ENCODE measurements around the gene ZYG11A.

Gene ZYG11A

DNA sequence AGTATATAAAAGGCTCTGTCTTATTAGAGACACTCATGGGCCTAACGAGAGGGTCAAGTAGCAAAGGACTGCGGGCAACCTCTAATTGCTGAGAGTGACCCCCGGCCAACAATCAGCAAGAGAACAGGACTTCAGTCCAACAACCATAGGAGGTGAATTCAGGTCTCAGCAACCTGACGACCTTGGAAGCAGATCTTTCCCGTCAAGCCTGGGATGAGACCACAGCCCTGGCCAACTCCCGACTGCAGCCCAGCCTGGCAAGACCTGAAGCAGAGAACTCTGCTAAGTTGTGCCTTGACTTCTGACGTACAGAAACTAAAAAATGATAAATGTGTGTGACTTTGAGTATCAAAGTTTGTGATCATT lies 73.3 kb downstream of the ZYG11A start:
- DNase-seq (ENCODE audit: low spot score): no peak
- POLR2A ChIA-PET (ENCODE audit: low non-redundant PET): no interaction called here
- CTCF ChIA-PET: interaction anchor here (0.6 kb wide), 1 partner anchor 120 kb away, joined by 3 read pairs; no protein-coding TSS in a partner anchor
- no peak overlapping the region for H3K27ac ChIP-seq
- TF ChIP-seq, protein P1, sequence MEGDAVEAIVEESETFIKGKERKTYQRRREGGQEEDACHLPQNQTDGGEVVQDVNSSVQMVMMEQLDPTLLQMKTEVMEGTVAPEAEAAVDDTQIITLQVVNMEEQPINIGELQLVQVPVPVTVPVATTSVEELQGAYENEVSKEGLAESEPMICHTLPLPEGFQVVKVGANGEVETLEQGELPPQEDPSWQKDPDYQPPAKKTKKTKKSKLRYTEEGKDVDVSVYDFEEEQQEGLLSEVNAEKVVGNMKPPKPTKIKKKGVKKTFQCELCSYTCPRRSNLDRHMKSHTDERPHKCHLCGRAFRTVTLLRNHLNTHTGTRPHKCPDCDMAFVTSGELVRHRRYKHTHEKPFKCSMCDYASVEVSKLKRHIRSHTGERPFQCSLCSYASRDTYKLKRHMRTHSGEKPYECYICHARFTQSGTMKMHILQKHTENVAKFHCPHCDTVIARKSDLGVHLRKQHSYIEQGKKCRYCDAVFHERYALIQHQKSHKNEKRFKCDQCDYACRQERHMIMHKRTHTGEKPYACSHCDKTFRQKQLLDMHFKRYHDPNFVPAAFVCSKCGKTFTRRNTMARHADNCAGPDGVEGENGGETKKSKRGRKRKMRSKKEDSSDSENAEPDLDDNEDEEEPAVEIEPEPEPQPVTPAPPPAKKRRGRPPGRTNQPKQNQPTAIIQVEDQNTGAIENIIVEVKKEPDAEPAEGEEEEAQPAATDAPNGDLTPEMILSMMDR (conservative IDR thresholded peaks at IDR 0.05; ENCODE audit: low read depth): no peak

DNA sequence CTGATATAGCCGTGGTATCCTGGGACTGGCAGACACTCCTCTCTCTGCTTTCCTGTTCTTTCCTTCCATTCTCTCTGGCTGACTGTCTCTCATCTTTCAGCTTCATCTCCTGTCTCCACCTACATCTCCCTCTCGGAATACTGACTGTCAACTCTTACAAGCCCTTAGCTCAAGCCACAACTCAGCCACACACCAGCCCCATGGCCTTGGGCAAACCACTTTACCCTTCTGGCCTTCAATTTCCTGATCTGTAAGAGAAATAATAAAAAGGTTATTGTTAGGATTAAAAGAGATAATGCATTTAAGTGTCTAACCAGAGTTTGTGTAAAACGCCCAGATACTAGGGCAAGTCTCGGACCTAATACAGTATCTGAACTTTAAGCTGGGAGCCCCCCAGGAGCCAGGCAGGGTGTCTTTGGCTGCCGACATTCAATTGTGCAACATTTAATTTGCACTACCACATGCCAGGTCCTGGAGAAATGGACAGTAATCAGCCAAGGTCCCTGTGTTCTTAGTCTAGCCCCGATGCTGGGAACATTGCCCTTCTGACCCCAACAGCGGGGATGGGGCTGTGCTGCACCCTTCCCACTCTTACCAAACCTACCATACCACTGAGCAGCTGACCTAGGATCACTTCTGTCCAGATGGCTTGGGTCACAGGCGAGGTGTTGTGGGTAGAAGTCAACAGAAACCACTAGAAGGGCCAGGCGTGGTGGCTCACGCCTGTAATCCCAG lies 73.8 kb downstream of the ZYG11A start:
- ChIA-PET POLR2A (ENCODE audit: low non-redundant PET) (no interaction called here), CTCF (interaction anchor here (0.6 kb wide), 1 partner anchor 120 kb away, joined by 3 read pairs; no protein-coding TSS in a partner anchor)
- TF ChIP-seq, protein P1 (conservative IDR thresholded peaks at IDR 0.05; ENCODE audit: low read depth): no peak
- DNase-seq (ENCODE audit: low spot score): no peak
- no peak overlapping the region for H3K27ac ChIP-seq

DNA sequence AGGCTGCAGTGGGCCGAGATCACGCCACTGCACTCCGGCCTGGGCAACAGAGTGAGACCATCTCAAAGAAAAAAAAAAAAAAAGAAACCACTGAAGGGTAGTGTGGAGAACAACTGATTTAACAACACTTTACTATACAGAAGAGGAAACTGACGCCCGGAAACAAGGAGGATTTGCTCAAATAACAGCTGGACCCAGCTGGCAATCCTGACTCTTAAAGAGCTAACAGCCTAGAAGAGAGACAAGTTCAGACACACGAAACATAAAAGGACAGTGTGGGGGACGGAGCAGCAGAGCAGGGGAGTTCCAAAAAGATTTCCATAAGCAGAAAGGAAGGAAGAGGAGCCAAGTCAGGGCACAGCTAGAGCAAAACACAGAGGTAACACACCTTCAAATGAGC lies 74.6 kb downstream of the ZYG11A start:
- POLR2A ChIA-PET (ENCODE audit: low non-redundant PET): interaction anchor here (0.6 kb wide), 1 partner anchor 50 kb away, joined by 4 read pairs; no protein-coding TSS in a partner anchor

DNA sequence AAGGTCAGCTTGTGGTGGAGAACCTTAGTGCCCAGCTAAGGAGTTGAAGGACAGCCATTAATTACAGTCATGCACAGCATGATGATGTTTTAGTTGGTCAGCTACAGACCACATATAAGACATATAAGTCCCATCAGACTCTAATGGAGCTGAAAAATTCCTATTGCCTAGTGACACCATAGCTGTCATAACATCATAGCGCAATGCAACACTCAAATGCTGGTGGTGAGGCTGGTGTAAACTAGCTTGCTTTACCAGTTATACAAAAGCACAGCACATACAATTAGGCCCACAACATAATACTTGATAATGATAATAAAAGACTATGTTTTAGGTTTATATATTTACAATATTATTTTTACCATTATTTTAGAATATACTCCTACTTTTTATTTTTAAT lies 75.0 kb downstream of the ZYG11A start:
- TF ChIP-seq, protein P1 (conservative IDR thresholded peaks at IDR 0.05; ENCODE audit: low read depth): no peak
- DNase-seq (ENCODE audit: low spot score): no peak
- ChIA-PET CTCF (no interaction called here), POLR2A (ENCODE audit: low non-redundant PET) (interaction anchor here (0.6 kb wide), 1 partner anchor 50 kb away, joined by 4 read pairs; no protein-coding TSS in a partner anchor)
- H3K27ac ChIP-seq: no peak overlapping the region

More for the DNA sequence above, 74.6 kb downstream of the ZYG11A start:
- no peak overlapping the region for H3K27ac ChIP-seq
- CTCF ChIA-PET: no interaction called here
- TF ChIP-seq, protein P1 (conservative IDR thresholded peaks at IDR 0.05; ENCODE audit: low read depth): no peak
- DNase-seq (ENCODE audit: low spot score): no peak

DNA sequence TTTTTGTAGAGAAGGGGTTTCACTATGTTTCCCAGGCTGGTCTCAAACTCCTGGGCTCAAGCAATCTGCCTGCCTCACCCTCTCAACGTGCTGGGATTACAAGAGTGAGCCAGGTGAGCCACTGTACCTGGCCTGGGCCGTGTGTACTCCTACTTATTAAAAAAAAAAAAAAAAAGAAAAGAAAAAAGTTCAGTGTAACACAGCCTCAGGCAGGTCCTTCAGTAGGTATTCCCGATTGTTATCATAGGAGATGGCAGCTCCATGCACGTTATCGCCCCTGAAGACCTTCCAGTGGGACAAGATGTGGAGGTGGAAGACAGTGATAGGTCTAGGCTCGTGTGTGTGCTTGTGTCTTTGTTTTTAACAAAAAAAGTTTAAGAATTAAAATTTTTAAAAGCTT lies 75.6 kb downstream of the ZYG11A start:
- no peak overlapping the region for H3K27ac ChIP-seq
- no peak for DNase-seq (ENCODE audit: low spot score)
- TF ChIP-seq, protein P1 (conservative IDR thresholded peaks at IDR 0.05; ENCODE audit: low read depth): no peak
- POLR2A ChIA-PET (ENCODE audit: low non-redundant PET): no interaction called here
- CTCF ChIA-PET: interaction anchor here (1.0 kb wide), 1 partner anchor 22 kb away, joined by 4 read pairs; no protein-coding TSS in a partner anchor

DNA sequence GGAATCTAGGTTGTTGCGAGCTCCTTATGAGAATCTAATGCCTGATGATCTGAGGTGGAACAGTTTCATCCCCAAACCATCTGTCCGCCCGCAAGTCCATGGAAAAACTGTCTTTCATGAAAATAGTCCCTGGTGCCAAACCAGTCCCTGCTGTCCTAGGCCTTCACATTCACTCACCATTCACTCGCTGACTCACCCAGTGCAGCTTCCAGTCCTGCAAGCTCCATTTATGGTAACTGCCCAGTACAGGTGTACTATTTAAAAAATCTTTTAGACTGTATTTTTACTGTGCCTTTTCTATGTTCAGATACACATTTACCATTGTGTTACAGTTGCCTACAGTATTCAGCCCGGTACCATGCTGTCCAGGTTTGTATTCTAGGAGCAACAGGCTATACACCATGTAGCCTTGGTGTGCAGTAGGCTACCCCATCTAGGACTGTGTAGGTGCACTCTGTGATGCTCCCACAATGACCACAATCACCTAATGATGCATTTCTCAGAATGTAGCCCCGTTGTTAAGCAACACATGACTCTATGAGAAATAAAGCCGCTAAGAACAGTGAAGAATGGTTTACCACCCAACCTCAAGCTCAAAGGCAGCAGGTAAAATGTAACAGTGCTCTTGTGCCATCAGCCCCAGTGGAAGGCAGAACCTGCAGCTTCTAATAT lies 76.6 kb downstream of the ZYG11A start:
- POLR2A ChIA-PET (ENCODE audit: low non-redundant PET): interaction anchor here (0.7 kb wide), 1 partner anchor 506 kb away, joined by 3 read pairs; no protein-coding TSS in a partner anchor
- CTCF ChIA-PET: interaction anchor here (1.0 kb wide), 1 partner anchor 21 kb away, joined by 4 read pairs; no protein-coding TSS in a partner anchor
- 0 out of 2 replicates have a peak overlapping the region, but pooled peaks have one; percentile 12 for H3K27ac ChIP-seq
- no peak for DNase-seq (ENCODE audit: low spot score)
- TF ChIP-seq, protein P1 (conservative IDR thresholded peaks at IDR 0.05; ENCODE audit: low read depth): no peak

Measured in RWPE1 (cell line).